MM.1S (cell line): ENCODE measurements around the gene C16orf95.

ENCODE experiments used
- DNase-seq: peaks from one replicate; pipeline ENCODE4 v3.0.0-alpha.2; 2015
- H2AFZ ChIP-seq: fragments of 300-600 bp; sonication (generic); 2 replicates; pipeline ENCODE4 v1.6.0; 2016; ENCODE audit warnings: antibody characterized with exemption, low read length
- H3F3A ChIP-seq: fragments of 300-600 bp; sonication (generic); 2 replicates; pipeline ENCODE4 v1.6.1; 2016; ENCODE audit warnings: mild to moderate bottlenecking, antibody characterized with exemption, low read length, moderate library complexity, mixed read lengths; ENCODE audit not compliant: insufficient read depth
- H3K27ac ChIP-seq: fragments of 300-600 bp; sonication (generic); 2 replicates; pipeline ENCODE4 v1.5.1; 2016; ENCODE audit warnings: mild to moderate bottlenecking, low read length
- H3K27me3 ChIP-seq: fragments of 300-600 bp; sonication (generic); replicated peaks from 2 replicates; pipeline ENCODE4 v1.6.0; 2016; ENCODE audit warnings: low read length; ENCODE audit not compliant: insufficient read depth
- H3K36me3 ChIP-seq: fragments of 300-600 bp; sonication (generic); replicated peaks from 2 replicates; pipeline ENCODE4 v1.6.1; 2016; ENCODE audit warnings: mild to moderate bottlenecking, low read length, mixed read lengths; ENCODE audit not compliant: insufficient read depth
- H3K4me1 ChIP-seq: fragments of 300-600 bp; sonication (generic); 2 replicates; pipeline ENCODE4 v1.6.1; 2016; ENCODE audit warnings: low read length, mixed read lengths
- H3K4me2 ChIP-seq: fragments of 300-600 bp; sonication (generic); 2 replicates; pipeline ENCODE4 v1.6.0; 2016; ENCODE audit warnings: low read depth, low read length
- H3K4me3 ChIP-seq: fragments of 300-600 bp; sonication (generic); 2 replicates; pipeline ENCODE4 v1.5.1; 2016; ENCODE audit warnings: low read length, mixed read lengths
- H3K79me2 ChIP-seq: fragments of 300-600 bp; sonication (generic); 2 replicates; pipeline ENCODE4 v1.6.1; 2016; ENCODE audit warnings: mixed run types, low read length, mixed read lengths
- H3K9ac ChIP-seq: fragments of 300-600 bp; sonication (generic); 2 replicates; pipeline ENCODE4 v1.6.1; 2016; ENCODE audit warnings: low read length, mixed read lengths
- H3K9me2 ChIP-seq: fragments of 300-600 bp; sonication (generic); replicated peaks from 2 replicates; pipeline ENCODE4 v1.6.1; 2016; ENCODE audit warnings: mild to moderate bottlenecking, low read length, mixed read lengths; ENCODE audit not compliant: insufficient read depth
- H3K9me3 ChIP-seq: fragments of 300-600 bp; sonication (generic); replicated peaks from 2 replicates; pipeline ENCODE4 v1.6.1; 2016; ENCODE audit warnings: mild to moderate bottlenecking, low read length, mixed read lengths; ENCODE audit not compliant: insufficient read depth
- H4K20me1 ChIP-seq: fragments of 300-600 bp; sonication (generic); 2 replicates; pipeline ENCODE4 v1.6.1; 2016; ENCODE audit warnings: mild to moderate bottlenecking, low read length, moderate library complexity, mixed read lengths; ENCODE audit not compliant: insufficient read depth
- CTCF ChIP-seq: fragments of 300-600 bp; sonication (generic); IDR thresholded peaks from 2 replicates; pipeline ENCODE4 v1.5.1; 2016; ENCODE audit warnings: antibody characterized with exemption, low read length, mixed read lengths
- EZH2 ChIP-seq: fragments of 300-600 bp; sonication (generic); optimal IDR thresholded peaks from 2 replicates; pipeline ENCODE3; 2017; ENCODE audit warnings: low read depth, mild to moderate bottlenecking, antibody characterized with exemption, low read length, mixed read lengths
- EZH2phosphoT487 ChIP-seq: fragments of 300-600 bp; sonication (generic); IDR thresholded peaks from 2 replicates; pipeline ENCODE4 v1.6.1; 2018; ENCODE audit warnings: antibody characterized with exemption, low read length

The C16orf95 gene

GRCh38 chr16:87361916-87362619 lies 44.9 kb upstream of the C16orf95 start:
- no peak overlapping the region for H3K4me3 ChIP-seq
- no peak overlapping the region for H3K27ac ChIP-seq
- TF ChIP-seq EZH2phosphoT487, result no peak
- TF ChIP-seq EZH2, result no peak
- no peak for TF ChIP-seq CTCF
- H3K9ac ChIP-seq, result no peak overlapping the region
- no peak overlapping the region for H3K4me2 ChIP-seq
- no peaks in the 10 kb centered on the region for H3K9me2 ChIP-seq
- no peak for DNase-seq
- H3K36me3 ChIP-seq, result no peaks in the 10 kb centered on the region
- no peaks in the 10 kb centered on the region for H4K20me1 ChIP-seq
- no peaks in the 10 kb centered on the region for H3F3A ChIP-seq
- H3K9me3 ChIP-seq, result no peaks in the 10 kb centered on the region
- peaks cover under 1% of the 10 kb centered on the region; the same call in 1 of the 2 replicates for H3K79me2 ChIP-seq
- H3K4me1 ChIP-seq, result no peaks in the 10 kb centered on the region
- H3K27me3 ChIP-seq, result no peaks in the 10 kb centered on the region
- H2AFZ ChIP-seq, result no peak overlapping the region

- no peaks in the 10 kb centered on the region for H3K9me2 ChIP-seq
- H3K4me1 ChIP-seq, result no peaks in the 10 kb centered on the region
- no peaks in the 10 kb centered on the region for H4K20me1 ChIP-seq
- H3K27me3 ChIP-seq, result no peaks in the 10 kb centered on the region
- DNase-seq, result no peak
- H2AFZ ChIP-seq, result no peak overlapping the region
- TF ChIP-seq EZH2phosphoT487 (no peak), EZH2 (no peak), CTCF (no peak)
- H3K4me2 ChIP-seq, result no peak overlapping the region
- no peaks in the 10 kb centered on the region for H3F3A ChIP-seq
- H3K9ac ChIP-seq, result no peak overlapping the region
- no peak overlapping the region for H3K27ac ChIP-seq
- no peaks in the 10 kb centered on the region for H3K79me2 ChIP-seq
- no peaks in the 10 kb centered on the region for H3K36me3 ChIP-seq
- H3K4me3 ChIP-seq, result no peak overlapping the region
- H3K9me3 ChIP-seq, result no peaks in the 10 kb centered on the region
Observed at GRCh38 chr16:87360862-87361610, 43.8 kb upstream of the C16orf95 start.

- H2AFZ ChIP-seq, result no peak overlapping the region
- H3K9me2 ChIP-seq, result no peaks in the 10 kb centered on the region
- TF ChIP-seq EZH2phosphoT487, result no peak
- no peaks in the 10 kb centered on the region for H3F3A ChIP-seq
- DNase-seq, result no peak
- no peaks in the 10 kb centered on the region for H3K36me3 ChIP-seq
- no peaks in the 10 kb centered on the region for H4K20me1 ChIP-seq
- no peak overlapping the region for H3K4me2 ChIP-seq
- no peaks in the 10 kb centered on the region for H3K9me3 ChIP-seq
- no peak overlapping the region for H3K9ac ChIP-seq
- no peak overlapping the region for H3K27ac ChIP-seq
- no peak overlapping the region for H3K4me3 ChIP-seq
- no peaks in the 10 kb centered on the region for H3K4me1 ChIP-seq
- no peaks in the 10 kb centered on the region for H3K79me2 ChIP-seq
- H3K27me3 ChIP-seq, result no peaks in the 10 kb centered on the region
Observed at GRCh38 chr16:87359121-87359520, 41.9 kb upstream of the C16orf95 start.

- Histone ChIP-seq H3K36me3 (no peaks in the 10 kb centered on the region), H3K4me1 (no peaks in the 10 kb centered on the region), H3F3A (no peaks in the 10 kb centered on the region), H3K9me2 (no peaks in the 10 kb centered on the region), H3K79me2 (no peaks in the 10 kb centered on the region), H3K9me3 (no peaks in the 10 kb centered on the region), H2AFZ (no peak overlapping the region), H3K9ac (no peak overlapping the region), H4K20me1 (no peaks in the 10 kb centered on the region), H3K27me3 (no peaks in the 10 kb centered on the region), H3K4me3 (no peak overlapping the region), H3K4me2 (no peak overlapping the region), H3K27ac (no peak overlapping the region)
- no peak for DNase-seq
- TF ChIP-seq EZH2, result no peak
Observed at GRCh38 chr16:87358696-87359095, 41.5 kb upstream of the C16orf95 start.
